Measurements from ENCODE around the gene CASQ2.

DNA sequence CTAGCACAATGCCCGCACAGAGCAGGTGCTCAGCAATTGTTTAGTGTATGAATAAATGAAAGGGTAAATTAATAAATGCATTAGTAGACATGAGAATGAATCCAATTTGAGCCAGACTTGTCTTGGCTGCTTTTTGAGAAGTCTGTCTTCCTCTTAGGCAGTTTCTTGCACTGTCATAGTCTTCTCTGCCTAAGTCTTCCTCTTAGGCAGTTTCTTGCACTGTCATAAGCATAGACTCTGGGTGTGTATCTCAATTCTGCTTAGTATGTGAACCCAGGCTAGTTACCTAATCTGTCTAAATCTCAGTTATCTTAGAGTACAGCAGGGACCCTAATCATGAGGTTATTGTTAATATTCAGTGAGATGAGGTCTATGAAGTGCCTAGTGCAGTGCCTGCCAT, 45.2 kb upstream of the CASQ2 start:
- TF ChIP-seq, protein P1, sequence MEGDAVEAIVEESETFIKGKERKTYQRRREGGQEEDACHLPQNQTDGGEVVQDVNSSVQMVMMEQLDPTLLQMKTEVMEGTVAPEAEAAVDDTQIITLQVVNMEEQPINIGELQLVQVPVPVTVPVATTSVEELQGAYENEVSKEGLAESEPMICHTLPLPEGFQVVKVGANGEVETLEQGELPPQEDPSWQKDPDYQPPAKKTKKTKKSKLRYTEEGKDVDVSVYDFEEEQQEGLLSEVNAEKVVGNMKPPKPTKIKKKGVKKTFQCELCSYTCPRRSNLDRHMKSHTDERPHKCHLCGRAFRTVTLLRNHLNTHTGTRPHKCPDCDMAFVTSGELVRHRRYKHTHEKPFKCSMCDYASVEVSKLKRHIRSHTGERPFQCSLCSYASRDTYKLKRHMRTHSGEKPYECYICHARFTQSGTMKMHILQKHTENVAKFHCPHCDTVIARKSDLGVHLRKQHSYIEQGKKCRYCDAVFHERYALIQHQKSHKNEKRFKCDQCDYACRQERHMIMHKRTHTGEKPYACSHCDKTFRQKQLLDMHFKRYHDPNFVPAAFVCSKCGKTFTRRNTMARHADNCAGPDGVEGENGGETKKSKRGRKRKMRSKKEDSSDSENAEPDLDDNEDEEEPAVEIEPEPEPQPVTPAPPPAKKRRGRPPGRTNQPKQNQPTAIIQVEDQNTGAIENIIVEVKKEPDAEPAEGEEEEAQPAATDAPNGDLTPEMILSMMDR (IDR thresholded peaks at IDR 0.05; ENCODE audit: insufficient read depth, low read depth, low read length), result no peak
- TF ChIP-seq EZH2 (IDR thresholded peaks at IDR 0.05; ENCODE audit: insufficient read depth, low read length), result no peak

Measured in astrocyte (in vitro differentiated cells and primary cell).